Trophoblast cell (in vitro differentiated cells and primary cell): Measurements from ENCODE around the gene RBM45.

ENCODE experiments used
- DNase-seq, 2 donors: peaks; one replicate each; pipeline ENCODE4 v3.0.0-alpha.2; 2016
- H2AFZ ChIP-seq: 2 replicates; pipeline ENCODE4 v1.6.1; 2013; ENCODE audit warnings: low read length, moderate library complexity, mild to moderate bottlenecking; ENCODE audit not compliant: insufficient read depth, poor library complexity
- H2AK5ac ChIP-seq: 2 replicates; pipeline ENCODE4 v1.6.1; 2013; ENCODE audit warnings: mild to moderate bottlenecking, low read length
- H2BK120ac ChIP-seq: 2 replicates; pipeline ENCODE4 v1.6.1; 2013; ENCODE audit warnings: low read length, mild to moderate bottlenecking, moderate library complexity; ENCODE audit not compliant: insufficient read depth, poor library complexity
- H2BK12ac ChIP-seq: 2 replicates; pipeline ENCODE4 v1.6.1; 2013; ENCODE audit warnings: mild to moderate bottlenecking, low read length, moderate library complexity
- H2BK5ac ChIP-seq: 2 replicates; pipeline ENCODE4 v1.6.1; 2013; ENCODE audit warnings: low read length, low read depth, moderate library complexity, mild to moderate bottlenecking; ENCODE audit not compliant: poor library complexity
- H3K14ac ChIP-seq: 2 replicates; pipeline ENCODE4 v1.6.1; 2013; ENCODE audit warnings: mild to moderate bottlenecking, low read length
- H3K18ac ChIP-seq: 2 replicates; pipeline ENCODE4 v1.6.1; 2013; ENCODE audit warnings: mild to moderate bottlenecking, low read length
- H3K23ac ChIP-seq: 2 replicates; pipeline ENCODE4 v1.6.1; 2013; ENCODE audit warnings: low read length
- H3K27ac ChIP-seq: 2 replicates; pipeline ENCODE4 v1.5.1; 2013; ENCODE audit warnings: low read depth, mild to moderate bottlenecking, inconsistent platforms, low read length, moderate library complexity
- H3K27me3 ChIP-seq: 2 replicates; pipeline ENCODE4 v1.6.1; 2013; ENCODE audit warnings: inconsistent platforms, mild to moderate bottlenecking, low read length, moderate library complexity; ENCODE audit not compliant: insufficient read depth
- H3K36me3 ChIP-seq, 2 experiments: 1 replicate in 1 of 2; 2 replicates in 1 of 2; pipeline ENCODE4 v1.6.1; 2013; ENCODE audit warnings: low read length in 2 of 2, mild to moderate bottlenecking in 2 of 2, moderate library complexity in 1 of 2; ENCODE audit not compliant: insufficient read depth in 2 of 2, control insufficient read depth in 1 of 2
- H3K4ac ChIP-seq: 2 replicates; pipeline ENCODE4 v1.6.1; 2013; ENCODE audit warnings: low read depth, mild to moderate bottlenecking, low read length, moderate library complexity
- H3K4me1 ChIP-seq, 2 experiments: 1 replicate in 1 of 2; 2 replicates in 1 of 2; pipeline ENCODE4 v1.6.1; 2013; ENCODE audit warnings: low read length in 2 of 2, mild to moderate bottlenecking in 2 of 2, moderate library complexity in 1 of 2; ENCODE audit not compliant: insufficient read depth in 2 of 2, control insufficient read depth in 1 of 2
- H3K4me2 ChIP-seq: 2 replicates; pipeline ENCODE4 v1.6.1; 2013; ENCODE audit warnings: inconsistent platforms, mild to moderate bottlenecking, low read length, moderate library complexity
- H3K4me3 ChIP-seq: 2 replicates; pipeline ENCODE4 v1.5.1; 2013; ENCODE audit warnings: mild to moderate bottlenecking, low read depth, low read length, inconsistent platforms
- H3K79me1 ChIP-seq: one replicate; pipeline ENCODE4 v1.6.1; 2013; ENCODE audit warnings: low read length
- H3K79me2 ChIP-seq: 2 replicates; pipeline ENCODE4 v1.6.1; 2013; ENCODE audit warnings: low read length, mild to moderate bottlenecking; ENCODE audit not compliant: control insufficient read depth, insufficient read depth, poor library complexity
- H3K9ac ChIP-seq: 2 replicates; pipeline ENCODE4 v1.6.1; 2013; ENCODE audit warnings: mild to moderate bottlenecking, low read length
- H3K9me3 ChIP-seq: 2 replicates; pipeline ENCODE4 v1.6.1; 2013; ENCODE audit warnings: low read depth, mild to moderate bottlenecking, control low read depth, inconsistent platforms, low read length; ENCODE audit not compliant: insufficient read depth
- H4K12ac ChIP-seq: 2 replicates; pipeline ENCODE4 v1.6.1; 2013; ENCODE audit warnings: low read depth, mild to moderate bottlenecking, low read length, moderate library complexity
- H4K8ac ChIP-seq: 2 replicates; pipeline ENCODE4 v1.6.1; 2013; ENCODE audit warnings: low read depth, mild to moderate bottlenecking, low read length, moderate library complexity
- H4K91ac ChIP-seq: one replicate; pipeline ENCODE4 v1.6.1; 2013; ENCODE audit warnings: low read depth, mild to moderate bottlenecking, low read length, moderate library complexity
- WGBS: extraction: QIAGEN DNeasy Blood & Tissue Kit; methylation state at CpG from one replicate; pipeline ENCODE4 v1.1.7; 2013; ENCODE audit warnings: missing lambda C conversion rate; ENCODE audit not compliant: insufficient read length, insufficient coverage; ENCODE audit errors: extremely low coverage; 5-methylcytosine and 5-hydroxymethylcytosine counted together

Gene RBM45

DNA sequence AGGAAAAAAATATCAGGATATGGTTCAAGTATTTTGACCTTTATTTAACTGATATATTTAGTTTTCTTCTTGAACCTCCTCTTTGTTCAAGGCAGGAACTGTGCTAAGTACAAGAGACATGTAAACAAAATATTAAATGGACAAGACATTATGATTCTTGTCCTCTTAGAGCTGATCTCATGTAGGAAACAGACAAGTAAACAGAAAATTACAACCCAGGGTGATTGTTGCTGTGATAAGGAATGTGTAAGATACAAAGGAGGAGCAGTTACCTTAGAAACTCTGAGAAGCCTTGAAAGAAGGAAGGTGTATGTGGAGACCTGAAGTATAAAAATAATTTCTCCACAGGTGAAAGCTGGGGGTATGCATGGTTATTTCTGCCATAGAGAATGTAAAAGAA lies 12.9 kb downstream of the RBM45 start:
- no peak overlapping the region for H3K18ac ChIP-seq
- no peak overlapping the region for H3K14ac ChIP-seq
- no peak overlapping the region for H4K12ac ChIP-seq
- no peak overlapping the region for H3K9ac ChIP-seq
- no peak overlapping the region for H4K8ac ChIP-seq
- H3K4me2 ChIP-seq: no peak overlapping the region
- no peak overlapping the region for H2BK120ac ChIP-seq
- peaks cover 2 to 4% of the 10 kb centered on the region in 2 experiments for H3K36me3 ChIP-seq
- H2AFZ ChIP-seq: no peak overlapping the region
- no peak overlapping the region for H3K27ac ChIP-seq
- no peak overlapping the region for H2BK5ac ChIP-seq
- no peaks in the 10 kb centered on the region for H3K79me1 ChIP-seq
- H4K91ac ChIP-seq: no peak overlapping the region
- no peak overlapping the region for H3K23ac ChIP-seq
- no peak overlapping the region for H2AK5ac ChIP-seq
- H3K4ac ChIP-seq: no peak overlapping the region
- H3K4me3 ChIP-seq: no peak overlapping the region
- no peak for DNase-seq
- no peaks in the 10 kb centered on the region for H3K27me3 ChIP-seq
- no peaks in the 10 kb centered on the region for H3K4me1 ChIP-seq
- no peak overlapping the region for H2BK12ac ChIP-seq
- H3K9me3 ChIP-seq: no peaks in the 10 kb centered on the region
- no peaks in the 10 kb centered on the region for H3K79me2 ChIP-seq

DNA sequence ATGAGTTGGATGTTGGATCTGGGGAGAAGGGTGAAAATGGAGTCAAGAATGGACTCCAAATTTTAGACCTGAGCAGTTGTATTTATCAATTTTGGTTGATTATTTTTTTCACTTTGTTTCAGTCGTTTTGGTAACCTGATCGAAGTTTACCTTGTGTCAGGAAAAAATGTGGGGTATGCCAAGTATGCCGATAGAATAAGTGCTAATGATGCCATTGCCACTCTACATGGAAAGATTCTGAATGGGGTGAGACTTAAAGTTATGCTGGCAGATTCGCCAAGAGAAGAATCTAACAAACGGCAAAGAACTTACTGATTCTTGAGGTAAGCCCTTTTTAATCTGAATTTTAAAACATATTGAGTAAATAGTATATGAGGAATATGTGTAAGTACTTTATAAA lies 13.6 kb downstream of the RBM45 start:
- WGBS: no CpG with 5 or more reads among the region's 5 CpGs
- no peak overlapping the region for H3K4ac ChIP-seq
- H3K79me1 ChIP-seq: no peaks in the 10 kb centered on the region
- H2AK5ac ChIP-seq: no peak overlapping the region
- no peak for DNase-seq
- H3K4me1 ChIP-seq: no peaks in the 10 kb centered on the region
- peaks cover 2 to 6% of the 10 kb centered on the region in 2 experiments for H3K36me3 ChIP-seq
- no peaks in the 10 kb centered on the region for H3K9me3 ChIP-seq
- no peak overlapping the region for H3K14ac ChIP-seq
- H3K9ac ChIP-seq: no peak overlapping the region
- no peak overlapping the region for H3K4me2 ChIP-seq
- H3K79me2 ChIP-seq: no peaks in the 10 kb centered on the region
- no peak overlapping the region for H2AFZ ChIP-seq
- H3K18ac ChIP-seq: no peak overlapping the region
- H4K12ac ChIP-seq: no peak overlapping the region
- no peak overlapping the region for H4K8ac ChIP-seq
- no peaks in the 10 kb centered on the region for H3K27me3 ChIP-seq
- H3K23ac ChIP-seq: no peak overlapping the region
- H2BK120ac ChIP-seq: no peak overlapping the region
- no peak overlapping the region for H4K91ac ChIP-seq
- H3K27ac ChIP-seq: no peak overlapping the region
- H2BK5ac ChIP-seq: no peak overlapping the region
- no peak overlapping the region for H2BK12ac ChIP-seq
- no peak overlapping the region for H3K4me3 ChIP-seq

DNA sequence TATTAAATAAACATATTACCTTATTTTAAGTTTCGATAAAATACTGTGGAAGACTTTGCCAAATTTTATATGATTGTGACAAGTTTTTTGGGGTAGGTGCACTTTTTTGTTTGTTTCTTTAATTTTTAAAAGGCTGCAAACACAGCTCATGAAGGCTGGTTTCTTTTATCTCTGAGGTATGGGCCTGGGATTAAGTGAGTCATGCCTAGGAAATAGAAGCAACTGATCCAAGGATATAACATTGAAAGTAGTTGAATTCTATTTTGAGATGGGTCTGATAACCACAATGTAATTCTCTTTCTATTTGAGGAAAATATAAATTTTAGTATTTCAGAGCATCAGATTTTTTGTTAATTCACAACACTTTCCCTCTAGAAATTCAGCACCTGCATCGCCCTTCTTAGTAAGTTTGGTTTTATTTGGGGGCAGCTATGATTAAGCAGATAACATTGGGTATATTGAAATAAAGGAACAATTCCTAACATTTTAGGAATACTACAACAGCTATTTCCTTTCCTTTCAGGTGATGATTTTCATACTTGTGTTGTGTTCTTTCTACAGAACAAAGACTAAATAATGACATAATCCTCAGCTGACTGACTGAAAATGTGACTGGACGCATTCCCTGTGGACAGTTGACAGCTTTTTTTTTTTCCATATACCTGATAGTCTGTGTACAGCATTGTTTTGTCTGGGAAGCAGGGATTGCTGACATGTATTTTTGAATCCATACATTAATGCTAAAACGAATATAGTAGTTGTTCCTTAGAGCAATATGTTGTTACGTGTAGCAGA lies 16.8 kb downstream of the RBM45 start:
- H3K27me3 ChIP-seq: no peaks in the 10 kb centered on the region
- H3K79me1 ChIP-seq: no peaks in the 10 kb centered on the region
- H3K4ac ChIP-seq: no peak overlapping the region
- H4K12ac ChIP-seq: no peak overlapping the region
- H3K14ac ChIP-seq: no peak overlapping the region
- H4K8ac ChIP-seq: no peak overlapping the region
- H4K91ac ChIP-seq: no peak overlapping the region
- no peak overlapping the region for H3K18ac ChIP-seq
- H3K9me3 ChIP-seq: no peaks in the 10 kb centered on the region
- H3K36me3 ChIP-seq: peaks cover 0 to 6% of the 10 kb centered on the region in 2 experiments
- no peaks in the 10 kb centered on the region for H3K79me2 ChIP-seq
- DNase-seq: peak in 1 of 2 donors; percentile 56
- no peak overlapping the region for H2BK5ac ChIP-seq
- no peak overlapping the region for H2BK120ac ChIP-seq
- no peaks in the 10 kb centered on the region for H3K4me1 ChIP-seq
- H3K4me3 ChIP-seq: no peak overlapping the region
- no peak overlapping the region for H3K27ac ChIP-seq
- no peak overlapping the region for H2AFZ ChIP-seq
- no peak overlapping the region for H2AK5ac ChIP-seq
- H3K4me2 ChIP-seq: no peak overlapping the region
- no peak overlapping the region for H3K9ac ChIP-seq
- no peak overlapping the region for H3K23ac ChIP-seq
- no CpG with 5 or more reads among the region's 5 CpGs for WGBS
- H2BK12ac ChIP-seq: no peak overlapping the region

DNA sequence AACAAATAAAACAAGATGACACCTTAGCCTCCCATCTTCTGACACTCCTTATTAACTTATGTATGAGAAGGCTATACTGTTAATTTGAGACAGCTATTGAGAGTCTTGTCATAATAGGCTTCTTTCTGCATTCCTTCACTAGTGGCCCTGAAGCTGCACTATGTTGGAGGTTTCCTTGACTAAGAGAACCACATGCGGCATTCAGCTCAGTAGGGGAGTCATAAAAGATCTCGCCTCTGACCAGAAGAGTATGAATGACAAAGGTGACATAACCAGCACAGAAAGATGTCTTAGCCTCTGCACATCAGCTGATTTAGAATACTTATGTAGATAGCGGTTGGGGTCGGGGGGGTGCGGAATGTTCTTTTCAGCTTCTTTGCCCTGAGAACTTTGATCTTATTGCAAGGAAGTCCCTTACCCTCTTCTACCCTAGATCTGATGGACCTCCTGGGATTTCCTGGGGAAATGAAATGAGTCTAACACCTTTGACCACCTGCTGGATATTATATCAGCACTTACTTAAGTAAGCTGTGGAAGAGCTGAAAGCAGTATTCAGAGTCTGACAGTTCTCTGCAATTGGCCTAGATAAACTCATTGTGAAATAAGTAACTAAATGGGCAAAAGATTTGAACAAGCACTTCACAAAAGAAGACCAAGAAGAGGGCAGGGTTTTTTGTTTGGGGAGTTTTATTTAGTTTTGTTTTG lies 24.2 kb downstream of the RBM45 start:
- no CpG with 5 or more reads among the region's 5 CpGs for WGBS
- Histone ChIP-seq H3K14ac (no peak overlapping the region), H4K91ac (no peak overlapping the region), H3K23ac (no peak overlapping the region), H3K27me3 (no peaks in the 10 kb centered on the region), H2BK12ac (no peak overlapping the region), H3K36me3 (no peaks in the 10 kb centered on the region), H3K27ac (no peak overlapping the region), H2BK5ac (no peak overlapping the region), H3K4me2 (no peak overlapping the region), H3K9me3 (no peaks in the 10 kb centered on the region), H3K9ac (no peak overlapping the region), H4K12ac (no peak overlapping the region), H3K4me3 (no peak overlapping the region), H2AK5ac (no peak overlapping the region), H3K18ac (no peak overlapping the region), H2AFZ (no peak overlapping the region), H2BK120ac (no peak overlapping the region), H3K79me1 (no peaks in the 10 kb centered on the region), H3K4me1 (no peaks in the 10 kb centered on the region), H3K79me2 (no peaks in the 10 kb centered on the region), H4K8ac (no peak overlapping the region), H3K4ac (no peak overlapping the region)
- DNase-seq: no peak
